GM18861 (cell line): Measurements from ENCODE around the gene ATL3.
A peak's percentile ranks its signal among the peaks of the same experiment; 100 is the strongest.
"Not testable (repeated sequence)": the region's sequence is repeated elsewhere in the genome, so short reads cannot be mapped to it uniquely, and the experiment has no call there.

Experiments
- ATAC-seq: cut with Tn5 transposase; IDR thresholded peaks from one replicate; pipeline ENCODE4 v1.9.1; 2021; ENCODE audit not compliant: unreplicated experiment

Gene ATL3

GRCh38 chr11:63671322-63672155 is at the start of gene ATL3:
Gene ATL3, minus strand, starts transcription at chr11:63671376. Its CDS starts 41 bp downstream, at chr11:63671335.
- peak; percentile 77 for ATAC-seq

- no peak for ATAC-seq
Measured at GRCh38 chr11:63720611-63721010, 49.4 kb upstream of the ATL3 start.

GRCh38 chr11:63719987-63720386 is 48.8 kb upstream of the ATL3 start:
- no peak for ATAC-seq

GRCh38 chr11:63719001-63719400 is 47.8 kb upstream of the ATL3 start:
- ATAC-seq: no peak

- no peak for ATAC-seq
Measured at GRCh38 chr11:63716046-63716445, 44.9 kb upstream of the ATL3 start.

GRCh38 chr11:63713766-63714165 is 42.6 kb upstream of the ATL3 start:
- ATAC-seq: no peak

- no peak for ATAC-seq
Measured at GRCh38 chr11:63711838-63712237, 40.7 kb upstream of the ATL3 start.

GRCh38 chr11:63710476-63711217 is 39.5 kb upstream of the ATL3 start:
- no peak for ATAC-seq

GRCh38 chr11:63709336-63709884 is 38.2 kb upstream of the ATL3 start:
- ATAC-seq: no peak

GRCh38 chr11:63708764-63709163 is 37.6 kb upstream of the ATL3 start:
- no peak for ATAC-seq

GRCh38 chr11:63705526-63705925 is 34.4 kb upstream of the ATL3 start:
- ATAC-seq: no peak

- no peak for ATAC-seq
Measured at GRCh38 chr11:63699896-63700295, 28.7 kb upstream of the ATL3 start.

- no peak for ATAC-seq
Measured at GRCh38 chr11:63698976-63699733, 28.0 kb upstream of the ATL3 start.

- no peak for ATAC-seq
Measured at GRCh38 chr11:63694596-63694995, 23.4 kb upstream of the ATL3 start.

- ATAC-seq: no peak
Measured at GRCh38 chr11:63687845-63688244, 16.7 kb upstream of the ATL3 start.

- ATAC-seq: no peak
Measured at GRCh38 chr11:63686926-63687325, 15.8 kb upstream of the ATL3 start.

GRCh38 chr11:63685158-63685721 is 14.1 kb upstream of the ATL3 start:
- not testable (repeated sequence) for ATAC-seq

- ATAC-seq: no peak
Measured at GRCh38 chr11:63683133-63683991, 12.2 kb upstream of the ATL3 start.

GRCh38 chr11:63682066-63683021 is 11.2 kb upstream of the ATL3 start:
- no peak for ATAC-seq
